Stimulated activated naive CD4-positive, alpha-beta T cell treated with Interleukin-2 at 50 U/mL for 16 hours (primary cell): ENCODE results near the gene GCNA.
"Not testable (repeated sequence)": the region's sequence is repeated elsewhere in the genome, so short reads cannot be mapped to it uniquely, and the experiment has no call there.

ENCODE experiments used
- DNase-seq: peaks from one replicate; lab custom pipeline; 2025; lab: John Stamatoyannopoulos, UW

GCNA gene

DNA sequence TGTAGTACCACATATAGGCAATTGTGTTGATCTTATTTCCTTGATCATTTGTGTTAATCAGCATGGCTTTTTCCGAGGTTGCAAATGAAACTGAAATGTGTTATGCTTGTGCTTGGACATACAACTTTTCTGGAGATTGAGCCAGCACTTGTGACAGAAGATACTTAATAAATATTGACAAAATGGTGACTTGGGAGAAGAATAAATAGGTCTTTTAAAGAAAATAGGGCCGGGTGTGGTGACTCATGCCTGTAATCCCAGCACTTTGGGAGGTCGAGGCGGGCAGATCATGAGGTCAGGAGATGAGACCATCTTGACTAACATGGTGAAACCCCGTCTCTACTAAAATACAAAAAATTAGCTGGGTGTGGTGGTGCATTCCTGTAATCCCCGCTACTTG is 18.5 kb upstream of the GCNA start:
- not testable (repeated sequence) for DNase-seq

DNA sequence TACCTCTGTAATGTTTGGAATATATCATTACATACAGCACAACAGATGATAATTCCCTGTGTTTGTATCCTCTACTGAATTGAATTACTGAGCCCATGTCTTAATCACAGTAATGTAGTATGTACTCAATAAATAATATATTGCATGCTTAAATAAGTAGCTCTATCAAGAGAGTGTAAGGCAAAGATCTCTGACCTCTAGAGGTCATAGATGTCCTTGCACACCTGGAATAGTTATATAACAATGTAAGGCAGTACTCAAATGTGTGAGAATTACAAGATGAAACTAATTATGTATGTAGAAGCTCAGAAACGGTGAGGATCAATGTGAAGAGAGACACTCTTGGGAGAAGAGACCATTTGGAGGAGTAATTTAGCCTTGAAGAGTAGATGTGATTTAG is 14.3 kb upstream of the GCNA start:
- no peak for DNase-seq

DNA sequence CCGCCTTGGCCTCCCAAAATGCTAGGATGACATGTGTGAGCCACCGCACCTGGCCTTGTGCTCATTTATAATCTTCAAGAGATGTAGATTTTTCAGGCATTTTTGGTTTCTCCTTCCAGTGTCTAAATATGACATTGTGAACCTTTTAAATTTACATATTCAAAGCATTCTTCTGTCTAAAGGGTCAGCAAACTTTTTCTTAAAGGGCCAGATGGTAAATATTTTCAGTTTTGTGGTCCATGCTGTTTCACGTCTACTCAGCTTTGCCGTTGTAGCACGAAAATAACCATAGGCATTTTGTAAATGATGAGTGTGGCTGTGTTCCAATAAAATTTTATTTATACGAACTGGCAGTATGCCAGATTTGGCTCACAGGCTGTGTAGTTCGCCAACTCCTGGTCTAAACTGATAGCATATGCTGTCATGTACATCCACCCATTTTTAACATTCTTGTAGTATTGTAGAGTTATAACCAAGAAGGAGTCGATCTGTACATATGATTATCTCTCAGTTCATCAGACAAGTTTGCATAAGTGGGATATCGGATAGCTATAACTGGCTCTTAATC is 12.7 kb upstream of the GCNA start:
- no peak for DNase-seq

DNA sequence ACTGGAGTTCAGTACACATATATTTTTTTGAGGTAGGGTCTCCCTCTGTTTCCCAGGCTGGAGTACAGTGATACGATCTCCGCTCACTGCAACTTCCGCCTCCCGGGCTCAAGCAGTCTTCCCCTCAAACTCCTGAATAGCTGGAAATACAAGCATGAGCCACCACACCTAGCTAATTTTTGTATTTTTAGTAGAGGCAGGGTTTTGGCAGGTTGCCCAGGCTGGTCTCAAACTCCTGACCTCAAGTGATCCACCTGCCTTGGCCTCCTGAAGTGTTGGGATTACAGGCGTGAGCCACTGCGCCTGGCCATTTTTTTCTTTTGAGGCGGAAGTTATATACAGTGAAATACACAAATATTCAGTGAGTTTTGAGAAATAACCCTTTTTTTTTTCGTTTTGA is 6.8 kb upstream of the GCNA start:
- DNase-seq: not testable (repeated sequence)

DNA sequence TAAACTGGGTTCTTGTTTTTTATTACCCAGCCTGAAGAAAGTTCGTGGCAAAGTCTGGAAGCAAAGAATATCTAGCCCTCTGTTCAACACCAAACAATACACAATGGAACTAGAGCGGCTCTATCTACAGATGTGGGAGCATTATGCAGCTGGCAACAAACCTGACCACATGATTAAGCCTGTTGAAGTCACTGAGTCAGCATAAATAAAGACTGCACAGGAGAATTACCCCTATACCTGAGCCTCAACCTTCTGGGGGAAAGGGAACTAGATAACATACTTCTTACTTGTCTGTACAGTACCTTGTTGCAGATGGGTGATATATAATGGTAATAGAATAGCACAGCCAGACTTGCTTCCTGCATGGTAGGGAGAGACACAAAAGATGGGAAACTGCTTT is 4.6 kb upstream of the GCNA start:
- DNase-seq: no peak

DNA sequence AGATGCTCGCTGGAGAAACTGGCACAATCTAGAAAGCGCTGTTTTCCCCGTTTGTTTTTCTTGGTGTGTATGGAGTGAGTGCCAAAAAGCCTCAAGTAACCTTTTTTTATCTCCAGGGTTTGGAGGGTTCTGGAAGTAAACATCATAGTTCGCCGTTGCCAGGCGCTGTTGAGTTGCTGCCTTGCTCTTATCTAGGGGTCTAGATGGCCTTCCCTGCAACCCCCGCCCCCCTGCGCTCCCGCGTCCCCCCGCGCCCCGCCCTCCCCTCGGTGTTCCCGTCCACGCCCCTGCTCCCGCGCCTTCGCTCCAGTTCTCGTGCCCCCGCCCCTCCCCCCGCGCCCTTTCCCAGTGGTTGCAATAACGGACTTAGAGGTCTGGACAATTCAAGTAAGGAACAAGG is 555 bp upstream of the GCNA start:
- no peak for DNase-seq

DNA sequence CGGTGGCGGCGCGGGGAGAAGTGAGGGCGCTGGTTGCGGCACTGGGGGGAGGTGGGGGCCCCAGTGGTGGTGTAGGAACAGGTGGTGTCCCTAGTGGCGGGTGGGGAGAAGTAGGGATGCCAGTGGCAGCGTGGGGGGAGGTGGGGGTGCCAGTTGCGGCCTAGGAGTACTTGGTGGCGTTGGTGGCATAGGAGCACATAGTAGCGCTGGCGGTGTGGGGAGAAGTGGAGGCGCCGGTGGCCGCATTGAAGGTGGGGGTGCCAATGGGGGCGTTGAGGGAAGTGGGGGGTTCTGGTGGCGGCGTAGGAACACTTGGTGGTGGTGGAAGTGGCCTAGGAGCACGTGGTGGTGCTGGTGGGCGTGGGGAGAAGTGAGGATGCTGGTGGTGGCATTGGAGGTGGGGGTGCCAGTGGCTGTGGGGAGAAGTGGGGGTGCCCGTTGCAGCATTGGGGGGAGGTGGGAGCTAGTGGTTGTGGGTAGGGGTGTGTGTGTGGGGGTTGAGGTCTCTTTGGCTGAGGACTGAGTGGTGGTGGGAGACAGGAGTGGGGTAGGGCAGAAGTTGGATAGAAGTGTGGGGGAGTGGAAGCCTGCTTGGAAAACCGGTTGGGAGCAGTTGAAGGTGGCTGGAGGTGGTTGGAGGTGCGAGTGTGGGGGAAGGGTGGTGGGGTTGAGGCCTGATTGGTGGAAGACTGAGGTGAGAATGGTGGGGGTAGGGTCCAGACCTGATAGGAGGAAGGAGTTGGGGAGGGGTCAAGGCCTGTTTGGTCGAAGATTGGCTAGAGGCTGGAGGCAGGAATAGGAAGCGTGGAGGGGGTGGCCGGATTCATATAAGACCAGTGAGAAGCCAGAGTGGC is 1.1 kb downstream of the GCNA start:
- no peak for DNase-seq

DNA sequence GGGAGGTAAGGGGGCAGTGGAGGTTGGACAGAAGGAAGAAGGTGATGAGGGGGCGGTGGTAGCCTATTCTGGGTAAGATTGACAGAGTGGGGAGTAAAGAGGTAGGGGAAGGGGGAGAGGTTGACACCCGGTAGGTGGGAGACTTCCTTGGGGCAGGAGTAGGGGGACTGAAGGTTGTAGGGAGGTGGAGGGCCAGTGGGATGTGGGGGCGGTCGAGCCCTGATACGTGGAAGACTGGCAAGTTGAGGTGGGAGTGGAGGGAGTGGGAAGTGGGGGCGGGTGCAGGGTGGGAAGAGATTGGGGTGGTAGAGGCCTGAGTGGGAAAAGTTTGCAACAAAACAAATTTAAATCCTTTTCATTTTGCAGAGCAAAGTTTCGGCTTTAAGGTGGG is 1.7 kb downstream of the GCNA start:
- DNase-seq: no peak

DNA sequence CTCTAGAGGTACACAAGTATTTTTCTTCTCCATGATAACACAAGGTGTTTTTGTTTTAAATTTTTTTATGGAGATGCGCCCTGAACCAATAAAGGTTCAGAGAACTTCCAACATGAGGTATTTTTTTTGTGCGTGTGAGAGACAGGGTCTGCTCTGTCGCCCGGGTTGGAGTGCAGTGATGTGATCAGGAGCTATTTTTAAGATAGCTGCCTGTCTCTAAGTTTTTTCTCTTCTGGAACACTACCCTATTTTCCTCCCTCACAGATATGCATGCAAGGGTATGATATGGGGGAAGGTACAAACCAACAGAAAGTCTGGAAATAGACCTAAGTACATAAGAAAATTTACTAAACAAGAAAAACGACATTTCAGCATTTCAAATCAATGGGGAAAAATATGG is 3.0 kb downstream of the GCNA start:
- no peak for DNase-seq

DNA sequence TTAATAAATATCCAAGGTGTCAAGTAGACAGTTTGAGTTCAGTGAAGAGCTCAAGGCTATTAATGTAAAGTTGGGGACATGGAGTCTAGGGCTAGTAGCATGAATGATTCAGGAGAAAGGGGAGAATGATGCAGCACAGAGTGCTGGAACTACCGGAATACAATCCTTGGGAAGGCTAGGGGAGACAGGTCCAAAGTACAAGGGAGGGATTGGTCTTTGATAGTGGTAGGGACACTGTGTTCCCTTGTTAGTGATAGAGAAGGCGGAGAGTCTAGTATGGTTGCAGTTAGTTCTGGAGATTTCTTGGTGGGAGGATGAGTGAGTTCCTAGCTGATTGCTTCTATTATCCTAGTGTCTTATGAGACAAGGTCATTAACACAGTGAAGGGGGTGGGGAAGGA is 8.7 kb downstream of the GCNA start:
- no peak for DNase-seq

DNA sequence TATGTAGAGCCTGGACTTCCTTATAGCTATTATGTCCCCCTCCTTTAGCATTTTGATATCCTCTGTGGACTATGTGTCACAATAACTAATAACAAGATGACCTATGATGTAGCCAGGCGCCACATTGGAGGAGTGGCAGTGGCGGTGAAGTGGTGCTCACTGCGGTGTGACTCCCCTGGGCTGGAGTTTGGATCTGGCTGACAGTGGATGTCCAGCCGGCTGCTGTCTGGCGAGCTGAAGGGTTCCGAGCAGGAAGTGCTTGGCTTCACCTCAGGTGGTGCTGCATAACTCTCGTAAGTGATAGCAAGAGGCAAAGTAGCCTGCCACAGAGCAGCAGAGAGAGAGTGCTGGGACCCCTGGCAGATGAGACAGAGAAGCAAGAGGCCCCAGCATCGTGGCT is 15.0 kb downstream of the GCNA start:
- DNase-seq: not testable (repeated sequence)

DNA sequence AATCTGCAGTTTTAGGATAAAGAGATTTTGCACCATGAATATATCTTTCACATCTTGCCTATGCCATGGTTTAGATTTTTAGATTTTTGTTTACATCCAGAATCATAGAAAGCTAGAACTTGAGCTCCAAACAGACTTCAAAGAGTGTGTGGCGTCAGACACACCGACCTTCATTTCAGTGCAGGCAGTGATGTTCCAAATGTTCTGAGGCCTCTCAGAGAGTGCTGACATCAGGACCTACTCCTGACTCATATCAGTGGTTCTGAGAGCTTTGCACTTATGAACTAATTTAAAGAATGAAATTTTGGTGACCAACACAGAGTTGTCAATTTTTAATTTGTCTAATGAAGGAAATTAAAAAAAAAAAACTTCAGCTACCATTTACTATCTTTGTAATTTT is 21.7 kb downstream of the GCNA start:
- DNase-seq: no peak

DNA sequence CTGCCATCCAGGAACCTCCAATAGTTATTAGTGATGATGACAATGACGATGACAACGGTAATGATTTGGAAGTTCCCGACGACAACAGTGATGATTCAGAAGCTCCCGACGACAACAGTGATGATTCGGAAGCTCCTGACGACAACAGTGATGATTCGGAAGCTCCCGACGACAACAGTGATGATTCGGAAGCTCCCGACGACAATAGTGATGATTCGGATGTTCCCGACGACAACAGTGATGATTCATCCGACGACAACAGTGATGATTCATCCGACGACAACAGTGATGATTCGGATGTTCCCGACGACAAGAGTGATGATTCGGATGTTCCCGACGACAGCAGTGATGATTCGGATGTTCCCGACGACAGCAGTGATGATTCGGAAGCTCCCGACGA is 25.4 kb downstream of the GCNA start:
- no peak for DNase-seq

DNA sequence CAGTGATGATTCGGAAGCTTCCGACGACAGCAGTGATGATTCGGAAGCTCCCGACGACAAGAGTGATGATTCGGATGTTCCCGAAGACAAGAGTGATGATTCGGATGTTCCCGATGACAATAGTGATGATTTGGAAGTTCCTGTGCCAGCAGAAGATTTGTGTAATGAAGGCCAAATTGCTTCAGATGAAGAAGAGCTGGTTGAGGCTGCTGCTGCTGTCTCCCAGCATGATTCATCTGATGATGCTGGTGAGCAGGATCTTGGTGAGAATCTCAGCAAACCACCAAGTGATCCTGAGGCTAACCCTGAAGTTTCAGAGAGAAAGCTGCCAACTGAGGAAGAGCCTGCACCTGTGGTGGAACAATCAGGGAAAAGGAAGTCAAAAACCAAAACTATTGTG is 25.9 kb downstream of the GCNA start:
- DNase-seq: no peak

DNA sequence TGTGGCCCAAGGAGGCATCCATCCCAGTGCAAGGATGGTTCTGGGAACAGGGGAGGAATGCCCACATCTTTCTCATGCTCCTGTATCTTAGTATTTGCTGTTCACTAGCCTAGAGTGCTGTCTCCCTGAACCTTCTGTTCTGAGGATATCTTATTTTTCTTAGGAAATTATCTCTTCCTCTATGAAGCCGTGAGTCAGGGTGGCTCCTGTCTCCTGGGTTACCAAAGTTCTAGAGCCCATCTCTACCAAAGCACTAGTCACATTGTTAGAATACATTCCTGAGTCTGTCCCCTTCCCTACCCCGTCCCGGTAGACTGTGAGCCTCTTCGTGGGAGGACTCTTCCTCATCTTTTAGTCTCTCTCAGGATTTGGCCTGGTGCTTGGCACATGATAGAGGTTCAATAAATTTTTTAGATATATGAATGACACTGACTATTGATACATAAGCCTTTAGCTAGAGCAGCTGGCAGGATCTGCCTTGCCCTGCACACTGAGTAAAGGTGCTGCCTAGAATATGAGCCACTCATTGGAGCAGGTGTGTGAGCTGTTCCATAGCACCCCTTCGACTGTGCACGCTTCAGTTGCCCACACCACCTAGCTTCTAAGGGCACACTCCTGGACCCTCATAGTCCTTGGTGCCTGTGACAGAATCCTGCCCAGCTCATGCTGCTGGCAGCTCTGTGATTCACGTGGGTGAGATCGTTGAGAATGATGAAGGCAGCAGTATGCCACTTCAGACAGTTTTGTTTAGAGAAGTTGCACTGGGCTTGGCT is 26.7 kb downstream of the GCNA start:
- no peak for DNase-seq

DNA sequence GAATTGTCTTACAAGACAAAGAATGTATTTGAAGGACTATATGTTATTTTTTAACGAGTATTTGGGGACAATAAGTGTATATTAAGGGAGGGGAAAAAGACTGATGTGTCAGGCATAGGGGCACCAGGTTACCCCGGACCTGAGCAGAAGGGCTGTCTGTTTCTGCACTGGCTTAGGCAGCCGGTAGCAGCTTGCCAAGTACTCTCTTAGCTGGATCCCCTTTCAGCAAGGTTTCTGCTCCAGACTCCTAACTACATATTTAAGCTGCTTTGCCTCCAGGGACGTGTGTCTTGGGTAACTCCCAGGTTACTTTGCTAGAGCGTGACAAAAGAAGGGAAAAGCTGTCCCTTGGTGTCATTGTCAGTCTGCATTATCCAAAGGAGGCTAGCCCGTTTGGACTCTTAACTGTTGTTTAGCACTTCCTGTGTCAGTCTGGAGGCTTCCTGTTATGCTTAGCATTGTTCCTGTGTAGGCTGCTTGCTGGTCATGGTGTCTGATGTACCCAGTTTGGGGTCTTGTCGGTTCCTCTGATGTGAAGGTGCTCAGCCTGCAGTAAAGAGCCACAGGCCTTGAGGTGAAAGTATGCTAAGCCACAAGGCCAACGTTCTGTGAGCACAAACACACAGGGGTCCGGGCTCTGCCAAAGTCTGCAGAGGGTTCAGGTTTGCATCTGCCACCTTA is 28.4 kb downstream of the GCNA start:
- no peak for DNase-seq

DNA sequence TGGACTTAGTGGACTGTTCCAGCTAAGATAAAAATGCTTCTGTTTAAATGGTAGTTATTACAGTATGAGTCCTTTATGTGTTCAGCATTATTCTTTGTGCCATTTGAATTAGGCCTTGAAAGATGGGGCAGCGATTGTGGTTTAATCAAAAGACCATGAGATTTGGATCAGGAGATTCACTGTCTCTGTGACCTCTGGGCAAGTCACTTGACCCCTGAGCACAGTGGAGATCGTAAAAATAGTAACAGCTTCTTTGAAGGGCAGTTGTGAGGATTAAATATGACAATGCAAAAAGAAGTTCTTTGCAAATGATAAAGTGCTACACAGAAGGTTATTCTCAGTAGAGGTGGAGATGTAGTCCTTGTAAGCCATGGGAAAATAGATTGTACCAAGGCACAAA is 29.3 kb downstream of the GCNA start:
- no peak for DNase-seq

DNA sequence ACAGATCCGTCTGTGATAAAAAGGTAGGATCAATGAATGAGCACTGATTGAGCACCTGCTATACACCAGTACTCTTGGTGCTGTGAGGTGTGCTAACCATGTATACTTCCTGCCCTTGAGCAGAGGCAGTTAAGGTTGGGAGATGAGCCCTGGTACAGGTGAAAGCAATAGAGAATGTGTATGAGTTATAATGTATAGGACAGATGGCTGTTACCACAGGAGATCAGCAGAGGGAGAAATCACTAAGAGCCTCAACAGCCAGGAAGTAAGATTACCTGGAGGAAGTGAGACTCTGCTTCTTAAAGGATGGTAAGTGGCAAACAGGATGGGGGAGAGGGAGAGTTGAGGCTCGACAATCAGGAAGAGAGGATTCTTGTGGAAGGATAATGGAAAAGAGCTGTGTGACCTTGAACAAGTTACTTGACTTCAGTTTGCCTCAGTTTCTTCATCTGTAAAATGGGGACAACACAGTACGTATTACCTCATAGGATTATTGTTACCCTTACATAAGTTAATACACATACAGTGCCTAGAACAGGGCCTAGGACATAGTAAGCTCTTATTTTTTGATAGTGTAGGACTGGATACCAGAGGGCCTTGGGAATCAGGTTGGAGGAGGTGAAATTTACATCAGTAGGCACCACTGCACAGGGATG is 31.0 kb downstream of the GCNA start:
- no peak for DNase-seq

DNA sequence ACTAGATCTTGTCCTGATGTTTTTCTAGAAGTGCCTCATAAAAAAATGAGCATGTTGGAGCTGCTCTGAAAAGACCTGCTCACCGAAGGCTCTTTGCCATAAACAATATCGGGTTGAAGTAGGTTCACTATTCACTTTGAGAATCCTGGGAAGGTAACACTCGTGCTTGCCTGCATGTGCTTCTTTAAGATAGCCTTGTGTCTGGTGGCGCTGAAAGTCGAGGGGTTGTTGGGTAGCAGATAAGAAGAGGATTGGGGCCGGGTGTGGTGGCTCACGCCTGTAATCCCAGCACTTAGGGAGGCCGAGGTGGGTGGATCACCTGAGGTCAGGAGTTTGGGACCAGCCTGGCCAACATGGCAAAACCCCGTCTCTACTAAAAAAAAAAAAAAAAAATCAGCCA is 33.5 kb downstream of the GCNA start:
- not testable (repeated sequence) for DNase-seq

DNA sequence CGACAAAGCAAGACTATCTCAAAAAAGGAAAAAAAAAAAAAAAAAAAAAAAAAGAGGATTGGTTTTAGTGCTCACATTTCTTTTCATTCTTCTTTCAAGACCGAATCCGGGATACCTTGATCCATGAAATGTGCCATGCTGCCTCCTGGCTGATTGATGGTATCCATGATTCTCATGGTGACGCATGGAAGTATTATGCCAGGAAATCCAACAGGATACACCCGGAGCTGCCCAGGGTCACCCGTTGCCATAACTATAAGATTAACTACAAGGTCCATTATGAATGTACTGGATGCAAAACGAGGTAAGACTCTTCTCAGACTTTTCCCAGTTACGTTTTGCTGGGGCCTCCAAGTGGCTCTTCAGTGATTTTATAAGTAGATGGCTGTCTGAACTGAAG is 34.0 kb downstream of the GCNA start:
- DNase-seq: no peak

DNA sequence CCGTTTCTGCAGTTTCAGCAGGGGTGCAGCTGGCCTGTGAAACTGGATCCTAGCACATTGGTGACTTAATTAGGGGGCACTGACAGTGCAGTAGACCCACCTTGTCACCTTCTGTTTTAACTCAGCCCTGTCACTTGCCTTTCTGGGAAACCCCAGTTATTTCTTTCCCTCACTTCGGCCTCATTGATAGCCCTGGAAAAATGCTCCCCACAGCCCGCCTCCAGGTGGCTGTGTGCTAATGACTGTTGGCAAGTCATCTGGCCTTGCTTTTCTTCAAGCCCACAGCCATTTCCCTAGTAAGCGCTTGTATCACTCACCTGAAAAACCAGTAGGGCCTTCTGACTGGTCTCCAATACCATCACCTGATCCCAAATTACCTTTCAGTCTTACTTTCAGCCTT is 36.8 kb downstream of the GCNA start:
- DNase-seq: no peak

DNA sequence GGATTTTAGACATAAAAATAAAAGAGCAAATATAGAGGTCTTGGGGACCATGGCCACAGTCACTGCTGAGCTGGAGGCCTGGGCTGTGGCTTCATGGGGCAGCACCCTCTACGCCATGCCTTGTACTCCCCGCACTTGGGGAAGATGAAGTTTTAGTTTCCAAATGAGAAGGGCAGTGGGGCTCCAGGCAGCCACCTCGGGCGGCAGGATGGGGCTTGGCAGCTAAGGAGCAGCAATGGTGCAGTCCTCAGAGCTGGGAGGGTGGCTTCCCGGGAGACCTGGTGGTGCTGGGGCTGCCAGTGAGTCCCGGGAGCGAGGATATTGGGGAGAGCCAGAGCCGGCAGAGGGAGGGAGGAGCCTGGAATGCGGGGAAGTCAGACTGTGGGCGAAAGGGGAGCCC is 37.7 kb downstream of the GCNA start:
- DNase-seq: no peak
